ENCODE results near the gene DNAJC5G.

GRCh38 chr2:27322301-27322765, 47.1 kb downstream of the DNAJC5G start:
- TF ChIP-seq CTCF (IDR thresholded peaks at IDR 0.05) (no peak), POLR2A (IDR thresholded peaks at IDR 0.05) (no peak)
